ENCODE results near the gene TMEM86A. TPM values are rescaled to one million over a fixed set of nuclear protein-coding genes. Genes with fewer than 3 reads are reported as not detected.

The TMEM86A gene
- total and polyA plus RNA-seq, 2 donors (not counting 1 experiment from before 2014, with no cell fraction given), result 0.16 to 0.83 TPM

GRCh38 chr11:18696638-18697225 lies 1.8 kb upstream of the TMEM86A start:
- no peak for TF ChIP-seq EZH2 (IDR thresholded peaks at IDR 0.05; ENCODE audit: low read length, missing control alignments)
- no peak overlapping the region for H3K9ac ChIP-seq (ENCODE audit: insufficient read depth, low read length)
- H3K79me2 ChIP-seq (ENCODE audit: control insufficient read depth, insufficient read depth, low read length), result no peaks in the 10 kb centered on the region
- H3K36me3 ChIP-seq (ENCODE audit: control insufficient read depth, insufficient read depth, low read length), result no peaks in the 10 kb centered on the region
- H3K27me3 ChIP-seq (ENCODE audit: control insufficient read depth, insufficient read depth, low read length), result peaks cover 8% of the 10 kb centered on the region
- no peak overlapping the region for H3K4me2 ChIP-seq (ENCODE audit: extremely low read depth, insufficient read depth, low read length)
- no peak overlapping the region for H2AFZ ChIP-seq (ENCODE audit: low read length)
- no peak overlapping the region for H3K27ac ChIP-seq (ENCODE audit: insufficient read depth, low read length)
- no peaks in the 10 kb centered on the region for H3K4me1 ChIP-seq (ENCODE audit: control insufficient read depth, extremely low read depth, insufficient read depth, low read length)
- H4K20me1 ChIP-seq (ENCODE audit: control insufficient read depth, extremely low read depth, insufficient read depth, low read length), result no peaks in the 10 kb centered on the region
- DNase-seq (ENCODE audit: low read depth in 2 of 2), result peak in 1 of 2 donors; percentile 46
- no peaks in the 10 kb centered on the region for H3K9me3 ChIP-seq (ENCODE audit: control insufficient read depth, insufficient read depth, low read depth, low read length)
- H3K4me3 ChIP-seq (replicated peaks in 1 of 4; ENCODE audit: control extremely low read depth in 1 of 4, insufficient read depth in 1 of 4, low read depth in 3 of 4, low read length in 4 of 4), result no peak overlapping the region

DNA sequence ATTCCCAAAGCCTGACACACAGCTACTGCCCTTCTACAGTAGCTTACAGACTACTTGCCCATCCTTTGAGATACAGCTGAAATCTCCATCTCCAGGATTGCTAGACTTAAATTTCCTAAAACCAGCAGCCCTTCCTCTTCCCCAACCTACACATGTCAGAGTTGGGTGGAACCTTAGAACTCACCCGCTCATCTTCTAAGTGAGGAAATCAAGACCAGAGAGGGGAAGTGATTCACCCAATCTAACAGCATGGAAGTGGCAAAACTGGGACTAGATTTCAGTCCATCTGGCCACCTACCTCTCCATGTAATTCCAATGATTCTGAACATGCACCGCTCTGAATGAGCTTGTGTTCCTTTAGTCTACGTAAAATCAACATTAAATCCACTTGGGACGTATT lies 1.0 kb upstream of the TMEM86A start:
- Histone ChIP-seq H3K4me2 (ENCODE audit: extremely low read depth, insufficient read depth, low read length) (no peak overlapping the region), H3K9me3 (ENCODE audit: control insufficient read depth, insufficient read depth, low read depth, low read length) (no peaks in the 10 kb centered on the region), H3K79me2 (ENCODE audit: control insufficient read depth, insufficient read depth, low read length) (no peaks in the 10 kb centered on the region), H2AFZ (ENCODE audit: low read length) (no peak overlapping the region), H3K27ac (ENCODE audit: insufficient read depth, low read length) (no peak overlapping the region), H4K20me1 (ENCODE audit: control insufficient read depth, extremely low read depth, insufficient read depth, low read length) (no peaks in the 10 kb centered on the region), H3K4me1 (ENCODE audit: control insufficient read depth, extremely low read depth, insufficient read depth, low read length) (no peaks in the 10 kb centered on the region), H3K4me3 (replicated peaks in 1 of 4; ENCODE audit: control extremely low read depth in 1 of 4, insufficient read depth in 1 of 4, low read depth in 3 of 4, low read length in 4 of 4) (no peak overlapping the region), H3K27me3 (ENCODE audit: control insufficient read depth, insufficient read depth, low read length) (peaks cover 8% of the 10 kb centered on the region), H3K9ac (ENCODE audit: insufficient read depth, low read length) (no peak overlapping the region), H3K36me3 (ENCODE audit: control insufficient read depth, insufficient read depth, low read length) (no peaks in the 10 kb centered on the region)
- TF ChIP-seq, protein P1, sequence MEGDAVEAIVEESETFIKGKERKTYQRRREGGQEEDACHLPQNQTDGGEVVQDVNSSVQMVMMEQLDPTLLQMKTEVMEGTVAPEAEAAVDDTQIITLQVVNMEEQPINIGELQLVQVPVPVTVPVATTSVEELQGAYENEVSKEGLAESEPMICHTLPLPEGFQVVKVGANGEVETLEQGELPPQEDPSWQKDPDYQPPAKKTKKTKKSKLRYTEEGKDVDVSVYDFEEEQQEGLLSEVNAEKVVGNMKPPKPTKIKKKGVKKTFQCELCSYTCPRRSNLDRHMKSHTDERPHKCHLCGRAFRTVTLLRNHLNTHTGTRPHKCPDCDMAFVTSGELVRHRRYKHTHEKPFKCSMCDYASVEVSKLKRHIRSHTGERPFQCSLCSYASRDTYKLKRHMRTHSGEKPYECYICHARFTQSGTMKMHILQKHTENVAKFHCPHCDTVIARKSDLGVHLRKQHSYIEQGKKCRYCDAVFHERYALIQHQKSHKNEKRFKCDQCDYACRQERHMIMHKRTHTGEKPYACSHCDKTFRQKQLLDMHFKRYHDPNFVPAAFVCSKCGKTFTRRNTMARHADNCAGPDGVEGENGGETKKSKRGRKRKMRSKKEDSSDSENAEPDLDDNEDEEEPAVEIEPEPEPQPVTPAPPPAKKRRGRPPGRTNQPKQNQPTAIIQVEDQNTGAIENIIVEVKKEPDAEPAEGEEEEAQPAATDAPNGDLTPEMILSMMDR (conservative IDR thresholded peaks at IDR 0.05 in 1 of 2, IDR thresholded peaks at IDR 0.05 in 1 of 2; ENCODE audit: low read depth in 1 of 2, low read length in 2 of 2), result no peak
- TF ChIP-seq EZH2 (IDR thresholded peaks at IDR 0.05; ENCODE audit: low read length, missing control alignments), result no peak
- no peak for DNase-seq (ENCODE audit: low read depth in 2 of 2)

- H3K4me2 ChIP-seq (ENCODE audit: extremely low read depth, insufficient read depth, low read length), result peak overlapping the region; percentile 51
- H3K9ac ChIP-seq (ENCODE audit: insufficient read depth, low read length), result no peak overlapping the region
- peak overlapping the region; percentile 6 to 61 (median 42) for H3K4me3 ChIP-seq (replicated peaks in 1 of 4; ENCODE audit: control extremely low read depth in 1 of 4, insufficient read depth in 1 of 4, low read depth in 3 of 4, low read length in 4 of 4)
- TF ChIP-seq, protein P1 (conservative IDR thresholded peaks at IDR 0.05 in 1 of 2, IDR thresholded peaks at IDR 0.05 in 1 of 2; ENCODE audit: low read depth in 1 of 2, low read length in 2 of 2), result no peak
- H3K4me1 ChIP-seq (ENCODE audit: control insufficient read depth, extremely low read depth, insufficient read depth, low read length), result no peaks in the 10 kb centered on the region
- H3K9me3 ChIP-seq (ENCODE audit: control insufficient read depth, insufficient read depth, low read depth, low read length), result no peaks in the 10 kb centered on the region
- no peak overlapping the region for H2AFZ ChIP-seq (ENCODE audit: low read length)
- no peak for DNase-seq (ENCODE audit: low read depth in 2 of 2)
- peaks cover 8% of the 10 kb centered on the region for H3K27me3 ChIP-seq (ENCODE audit: control insufficient read depth, insufficient read depth, low read length)
- no peaks in the 10 kb centered on the region for H3K79me2 ChIP-seq (ENCODE audit: control insufficient read depth, insufficient read depth, low read length)
- no peaks in the 10 kb centered on the region for H3K36me3 ChIP-seq (ENCODE audit: control insufficient read depth, insufficient read depth, low read length)
- H3K27ac ChIP-seq (ENCODE audit: insufficient read depth, low read length), result no peak overlapping the region
- no peaks in the 10 kb centered on the region for H4K20me1 ChIP-seq (ENCODE audit: control insufficient read depth, extremely low read depth, insufficient read depth, low read length)
Measured at GRCh38 chr11:18699269-18699596, 654 bp downstream of the TMEM86A start.

All from fibroblast of lung (primary cell).